GM19193 (cell line): ENCODE results near the gene EPHB2.

Experiments used
- POLR2A ChIP-seq: IDR thresholded peaks from 4 replicates; pipeline ENCODE4 v1.6.1; 2011; ENCODE audit not compliant: insufficient read depth, insufficient read length; ENCODE audit errors: extremely low read depth

EPHB2 gene

DNA sequence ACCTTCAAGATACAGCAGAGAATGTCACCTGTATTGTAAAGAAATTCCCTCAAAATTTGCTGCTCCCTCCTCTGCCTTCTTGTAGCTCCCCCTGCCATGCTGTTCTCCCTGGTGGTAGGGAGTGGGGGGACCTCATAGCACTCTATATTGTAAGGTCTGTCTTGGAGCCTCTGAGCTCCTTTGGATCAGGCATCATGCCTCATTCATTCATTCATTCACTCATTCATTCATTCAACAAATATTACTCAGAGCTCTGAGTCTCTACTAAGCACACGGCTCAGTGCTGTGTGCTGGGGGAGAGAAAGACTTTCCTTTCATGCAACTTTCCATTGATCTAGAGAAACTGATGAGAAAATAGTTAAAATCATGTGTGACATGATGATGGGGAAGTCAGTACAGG, 27.1 kb upstream of the EPHB2 start:
- TF ChIP-seq POLR2A, result no peak

DNA sequence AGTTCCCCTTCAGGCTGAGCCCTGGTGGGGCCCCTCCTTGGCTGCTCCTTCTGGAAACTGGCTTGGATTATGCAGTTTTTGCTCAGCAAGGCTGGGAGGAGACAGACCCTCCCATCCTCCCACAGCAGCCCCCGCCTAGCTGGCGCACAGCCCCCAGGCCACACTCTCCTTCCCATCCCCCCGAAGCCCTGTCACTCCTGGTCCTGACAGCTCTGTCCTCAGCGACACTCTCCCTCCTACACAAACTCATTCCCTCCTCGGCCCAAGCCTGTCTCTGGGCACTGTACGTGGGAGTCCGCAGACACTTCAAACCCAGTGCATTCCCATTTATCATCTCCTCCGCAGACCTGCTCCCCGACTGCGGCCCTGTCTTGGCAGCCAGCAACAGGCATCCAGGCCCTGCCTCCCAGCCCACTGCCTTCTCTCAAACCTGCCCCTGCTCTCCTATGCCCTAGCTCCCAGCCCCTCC, 25.0 kb upstream of the EPHB2 start:
- TF ChIP-seq POLR2A, result no peak

DNA sequence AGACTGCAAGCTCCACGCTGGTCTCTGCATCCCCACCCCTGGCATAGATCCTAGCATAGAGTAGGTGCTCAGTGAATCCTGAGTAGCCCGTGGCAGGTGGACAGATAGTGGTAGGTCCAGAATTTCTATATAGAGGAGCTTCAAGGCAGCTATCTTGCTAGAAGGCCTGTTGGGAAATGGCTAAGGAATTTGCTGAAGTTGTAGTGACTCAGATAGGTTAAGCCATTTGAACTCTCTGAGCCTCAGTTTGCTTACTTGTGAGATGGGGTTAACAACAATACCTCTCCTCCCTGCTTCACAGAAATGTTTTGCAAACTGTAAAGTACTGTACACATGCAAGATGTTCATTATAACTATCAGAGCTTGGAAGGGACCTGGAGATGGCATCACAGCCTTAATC, 23.4 kb upstream of the EPHB2 start:
- TF ChIP-seq POLR2A, result no peak

DNA sequence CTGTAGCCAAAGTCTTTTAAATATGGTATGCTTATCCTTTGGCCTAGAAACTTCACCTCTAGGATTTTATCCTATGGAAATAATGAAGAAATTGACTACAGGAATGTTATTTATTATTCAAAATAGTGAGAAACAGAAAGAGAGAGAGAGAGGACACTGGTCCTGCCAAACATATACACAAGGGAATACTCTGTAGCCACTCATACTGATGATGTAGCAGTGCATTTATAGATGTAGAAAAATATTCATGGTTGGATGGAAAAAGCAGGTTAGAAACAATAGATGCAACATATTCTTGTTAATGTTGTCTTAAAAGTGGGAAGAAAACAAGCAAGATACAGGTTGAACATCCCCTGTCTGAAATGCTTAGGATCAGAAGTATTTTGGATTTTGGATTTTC, 22.2 kb upstream of the EPHB2 start:
- no peak for TF ChIP-seq POLR2A

DNA sequence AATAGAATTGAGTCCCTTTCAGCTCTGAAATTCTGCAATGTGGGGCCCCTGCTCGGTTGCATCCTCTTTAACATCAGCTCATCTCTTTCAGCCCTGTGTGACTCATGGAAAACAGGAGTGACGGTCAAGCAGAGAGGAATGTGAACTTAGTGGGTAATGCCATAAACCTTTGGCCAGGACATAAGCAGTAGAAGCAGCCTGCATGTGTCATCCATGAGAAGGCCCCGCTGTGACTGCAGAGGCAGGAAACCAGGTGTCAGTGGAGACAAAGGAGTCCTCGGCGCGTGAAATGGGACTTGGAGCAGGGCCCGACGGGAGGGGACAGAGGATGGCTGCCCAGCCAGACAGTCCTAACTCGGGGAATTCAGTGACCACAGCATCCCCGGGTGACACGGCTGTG, 21.1 kb upstream of the EPHB2 start:
- TF ChIP-seq POLR2A, result no peak

DNA sequence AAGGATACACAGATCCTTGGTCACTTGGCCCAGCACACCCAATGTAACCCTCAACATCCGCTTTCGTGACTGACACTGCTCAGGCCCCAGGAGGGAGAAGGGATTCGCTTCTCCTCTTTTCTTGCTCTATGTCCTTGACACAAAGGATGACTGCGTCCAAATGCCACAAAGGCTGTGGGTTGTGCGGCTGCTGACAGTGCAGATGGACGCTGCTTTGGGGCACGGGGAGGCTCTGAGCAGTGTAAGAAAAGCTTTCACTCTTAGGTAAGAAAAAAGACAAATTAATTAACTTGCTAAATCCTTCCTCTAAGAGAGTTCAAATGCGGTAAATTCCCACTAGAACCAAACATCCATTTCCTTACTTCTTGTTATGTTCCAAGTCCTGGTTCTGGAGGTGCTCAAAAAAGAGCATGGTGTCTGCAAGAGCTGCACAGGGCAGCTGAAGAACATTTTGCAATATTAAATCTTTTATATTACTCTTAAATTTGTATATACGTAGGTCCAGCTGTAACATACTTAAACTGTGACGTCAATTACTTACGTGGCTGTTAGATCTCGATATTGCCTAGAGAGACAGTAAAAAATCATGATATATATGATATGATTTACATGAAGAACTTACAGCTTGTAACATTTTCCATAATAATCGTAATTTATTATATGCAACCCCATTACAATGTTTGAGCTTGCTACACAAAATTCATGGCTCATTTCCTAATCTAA, 19.4 kb upstream of the EPHB2 start:
- no peak for TF ChIP-seq POLR2A

DNA sequence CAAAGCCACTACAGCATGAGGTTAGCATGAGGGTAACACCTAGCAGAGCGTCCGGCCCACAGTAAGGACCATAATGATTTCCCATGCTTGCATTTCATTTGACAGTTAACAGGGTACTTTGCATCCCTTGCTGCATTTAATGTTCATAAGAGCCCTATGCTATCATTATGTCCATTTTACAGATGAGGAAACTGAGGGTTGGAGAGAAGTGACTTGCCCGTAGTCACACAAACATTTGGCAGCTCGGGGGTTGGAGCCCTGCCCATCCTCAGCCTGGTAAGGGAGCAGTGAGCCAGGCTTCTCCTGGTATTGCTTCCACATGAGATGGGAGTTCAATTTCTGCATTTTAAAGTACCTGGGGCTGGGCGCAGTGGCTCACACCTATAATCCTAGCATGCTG, 16.5 kb upstream of the EPHB2 start:
- no peak for TF ChIP-seq POLR2A

GRCh38 chr1:22696610-22697009, 14.0 kb upstream of the EPHB2 start:
- TF ChIP-seq POLR2A, result no peak

- TF ChIP-seq POLR2A, result no peak
Measured at GRCh38 chr1:22697980-22698379, 12.7 kb upstream of the EPHB2 start.

DNA sequence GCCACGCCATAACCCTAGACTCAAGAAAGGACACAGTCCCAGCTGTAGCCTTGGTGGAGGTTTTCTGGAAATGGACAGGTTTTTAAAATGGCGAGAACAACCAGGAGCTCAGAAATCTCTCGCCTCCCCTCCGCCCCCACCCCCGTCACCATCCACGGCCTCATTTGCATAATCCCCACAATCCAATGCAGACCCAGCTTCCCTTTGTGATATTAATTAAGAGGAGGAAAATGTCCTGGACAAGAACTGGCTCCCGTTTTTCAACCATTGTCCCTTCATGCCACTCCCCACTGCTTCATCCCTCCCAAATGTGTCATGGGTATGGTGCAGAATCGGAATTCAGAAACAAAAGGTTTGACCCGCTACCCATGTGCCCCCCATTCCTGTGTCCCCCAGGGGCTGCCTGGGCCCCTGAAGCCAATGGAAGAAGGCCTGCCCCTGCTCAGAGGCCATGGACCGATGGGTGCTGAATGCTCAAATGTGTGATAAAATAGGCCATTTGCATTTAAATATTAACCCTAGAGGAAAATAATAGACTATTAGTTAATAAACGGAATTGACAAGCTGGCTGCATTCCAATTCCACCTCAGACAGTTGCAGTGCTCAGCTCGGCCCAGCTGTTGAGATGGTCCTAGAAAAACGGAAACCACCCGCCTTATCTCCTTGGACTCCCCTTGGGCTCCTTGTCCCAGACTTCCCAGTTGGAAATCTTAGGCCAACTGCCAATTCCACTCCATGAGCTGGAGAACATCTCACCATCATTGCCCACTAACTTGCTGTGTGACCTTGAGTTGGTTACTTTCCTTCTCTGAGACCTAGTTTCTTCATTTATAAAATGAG, 10.7 kb upstream of the EPHB2 start:
- no peak for TF ChIP-seq POLR2A

DNA sequence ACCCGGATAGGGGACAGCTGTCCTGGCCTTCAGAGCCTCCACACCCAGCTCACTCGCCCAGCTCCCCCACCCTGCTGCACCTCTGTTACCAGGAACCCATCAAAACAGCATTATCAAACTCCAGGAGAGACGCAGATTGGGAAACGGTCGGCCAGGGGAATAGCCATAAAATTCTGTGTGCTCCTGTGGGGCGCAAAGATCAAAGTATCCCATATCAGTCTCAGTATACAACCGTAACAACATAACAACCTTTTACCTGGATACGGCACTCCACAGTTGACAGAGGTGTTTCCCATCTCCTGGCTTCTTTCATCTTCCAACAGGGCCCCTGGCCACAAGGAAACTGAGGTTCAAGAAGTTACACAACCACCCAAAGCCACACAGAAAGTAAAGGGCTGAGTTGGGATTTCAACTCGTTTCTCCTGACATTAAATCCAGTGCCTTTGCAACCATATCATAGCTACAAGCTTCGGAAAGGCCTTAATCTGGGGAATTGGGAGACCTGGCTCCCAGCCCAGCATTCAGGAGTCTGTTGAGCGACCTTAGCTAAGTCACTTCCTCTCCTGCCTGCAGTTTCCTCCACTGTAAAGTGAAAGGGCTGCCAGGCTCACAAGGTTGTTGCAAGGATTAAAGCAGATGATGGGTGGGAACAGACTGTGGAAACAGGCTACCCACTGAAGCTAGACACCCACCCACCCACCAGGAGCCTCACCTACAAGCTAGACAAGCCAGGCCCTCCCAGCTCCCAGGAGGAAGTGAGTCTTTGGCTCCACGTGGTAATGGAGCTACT, 8.1 kb upstream of the EPHB2 start:
- no peak for TF ChIP-seq POLR2A

GRCh38 chr1:22704440-22705067, 6.1 kb upstream of the EPHB2 start:
- TF ChIP-seq POLR2A, result no peak

DNA sequence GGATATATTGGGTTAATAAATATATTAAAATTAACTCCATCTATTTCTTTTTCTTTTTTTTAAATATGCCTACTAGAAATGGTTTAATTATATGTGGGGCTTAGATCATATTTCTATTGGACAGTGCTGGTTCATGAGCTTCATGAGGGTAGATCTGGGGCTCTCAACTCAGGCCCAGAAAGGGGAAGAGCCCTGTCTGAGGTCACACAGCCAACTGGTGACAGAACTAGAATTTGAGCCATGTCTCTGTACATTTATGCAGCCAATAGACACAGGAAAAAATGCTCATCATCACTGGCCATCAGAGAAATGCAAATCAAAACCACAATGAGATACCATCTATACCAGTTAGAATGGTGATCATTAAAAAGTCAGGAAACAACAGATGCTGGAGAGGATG, 5.1 kb upstream of the EPHB2 start:
- TF ChIP-seq POLR2A, result no peak

DNA sequence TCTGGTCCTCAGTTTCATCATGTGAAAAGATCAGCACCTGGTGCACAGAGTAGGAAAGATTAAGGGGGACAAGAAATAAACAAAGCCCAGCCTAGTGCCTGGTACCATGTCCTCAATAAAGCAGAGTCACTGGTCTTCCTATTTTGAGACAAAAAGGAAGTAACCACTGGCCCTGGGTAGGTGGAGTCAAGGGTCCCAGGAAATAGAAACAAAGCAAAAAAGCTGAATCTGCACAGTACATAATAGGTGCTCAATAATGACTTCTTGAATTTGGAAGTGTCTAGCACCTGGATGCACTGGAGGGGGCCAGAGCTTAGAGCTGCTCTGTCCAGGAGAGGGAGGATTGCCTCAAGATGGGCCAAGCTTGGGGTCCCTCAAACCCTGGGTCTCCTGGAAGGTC, 1.9 kb upstream of the EPHB2 start:
- no peak for TF ChIP-seq POLR2A

- no peak for TF ChIP-seq POLR2A
Measured at GRCh38 chr1:22709227-22709626, 1.4 kb upstream of the EPHB2 start.

GRCh38 chr1:22709891-22710700, 543 bp upstream of the EPHB2 start:
- TF ChIP-seq POLR2A, result no peak
